K562 (cell line): ENCODE data around the gene CLEC10A. TPM values are rescaled to one million over a fixed set of nuclear protein-coding genes. Genes with fewer than 3 reads are reported as not detected.

Experiments
- ARID3A ChIP-seq: IDR thresholded peaks from 2 replicates; pipeline ENCODE4 v1.6.1; 2012; ENCODE audit warnings: low read depth, low read length, improper control_type of control experiment, borderline replicate concordance
- CTCF ChIP-seq, 3 experiments: IDR thresholded peaks in 2 of 3; conservative IDR thresholded peaks in 1 of 3; 2 replicates each; pipeline ENCODE4 v1.5.1; 2011 to 2012; ENCODE audit warnings: low read length in 3 of 3, mild to moderate bottlenecking in 3 of 3, control low read depth in 2 of 3, improper control_type of control experiment in 1 of 3, inconsistent platforms in 1 of 3, low read depth in 1 of 3, mixed read lengths in 1 of 3, moderate library complexity in 1 of 3; ENCODE audit not compliant: insufficient read depth in 2 of 3
- KAT2B ChIP-seq: IDR thresholded peaks from one replicate; pipeline ENCODE4 v1.6.1; 2012; ENCODE audit warnings: low read depth, mild to moderate bottlenecking, control low read depth, inconsistent platforms, low read length, moderate library complexity
- KLF10 ChIP-seq: fragments of 250-450 bp; sonication (Bioruptor Pico); IDR thresholded peaks from 2 replicates; pipeline ENCODE4 v1.6.1; 2021; ENCODE audit warnings: matching md5 sums
- KLF16 ChIP-seq: IDR thresholded peaks from 2 replicates; pipeline ENCODE4 v1.6.1; 2016; ENCODE audit warnings: antibody characterized with exemption
- MBD1 ChIP-seq: fragments of 250-450 bp; sonication (Bioruptor Pico); IDR thresholded peaks from 2 replicates; pipeline ENCODE4 v1.8.0; 2022; ENCODE audit warnings: inconsistent platforms
- MECOM ChIP-seq: fragments of 250-450 bp; sonication (Bioruptor Pico); IDR thresholded peaks from 2 replicates; pipeline ENCODE4 v1.8.0; 2022; ENCODE audit warnings: inconsistent platforms
- MTA3 ChIP-seq: fragments of 450-650 bp; formaldehyde crosslinking; IDR thresholded peaks from 2 replicates; pipeline ENCODE4 v1.6.1; 2017; ENCODE audit warnings: mild to moderate bottlenecking, borderline replicate concordance
- NFE2 ChIP-seq: IDR thresholded peaks from 2 replicates; pipeline ENCODE4 v1.6.1; 2014; ENCODE audit warnings: antibody characterized with exemption, low read depth
- PHF8 ChIP-seq: fragments of 200-600 bp; sonication (generic); IDR thresholded peaks from 2 replicates; pipeline ENCODE4 v1.6.1; 2012; ENCODE audit warnings: mixed run types, mild to moderate bottlenecking, inconsistent platforms, low read length, moderate library complexity, borderline replicate concordance
- PRDM10 ChIP-seq: fragments of 450-650 bp; IDR thresholded peaks from 2 replicates; pipeline ENCODE4 v1.6.1; 2018; ENCODE audit not compliant: partially characterized antibody
- TSC22D4 ChIP-seq: fragments of 450-650 bp; IDR thresholded peaks from 2 replicates; pipeline ENCODE4 v1.6.1; 2016; ENCODE audit warnings: missing genetic modification characterization, missing biosample characterization, control low read depth
- ZC3H4 ChIP-seq: sonication (generic); formaldehyde crosslinking; IDR thresholded peaks from 2 replicates; pipeline ENCODE4 v1.9.0; 2021; ENCODE audit warnings: missing genetic modification reagents, borderline replicate concordance
- ZKSCAN1 ChIP-seq: fragments of 150-350 bp; IDR thresholded peaks from 2 replicates; pipeline ENCODE4 v1.6.1; 2016; ENCODE audit warnings: low read depth, low read length
- ZNF395 ChIP-seq: fragments of 200-800 bp; sonication (Bioruptor generic); IDR thresholded peaks from 2 replicates; pipeline ENCODE4 v1.6.1; 2017; ENCODE audit warnings: missing genetic modification characterization, missing compliant biosample characterization
- ZNF584 ChIP-seq: fragments of 200-800 bp; sonication (Bioruptor generic); IDR thresholded peaks from 2 replicates; pipeline ENCODE4 v1.6.1; 2016; ENCODE audit warnings: low read depth, mild to moderate bottlenecking, missing genetic modification characterization, missing compliant biosample characterization
- ZNF766 ChIP-seq: fragments of 200-800 bp; sonication (Bioruptor generic); conservative IDR thresholded peaks from 2 replicates; pipeline ENCODE4 v1.6.1; 2016; ENCODE audit warnings: missing genetic modification characterization, missing compliant biosample characterization
- polyA plus RNA-seq, 8 experiments: library from polyadenylated mRNA; depleted of rRNA in 4 of 8; stranded (reverse) in 5 of 8; unstranded in 3 of 8; fragments of >200 nt; fragmentation: Nextera tagmentation in 2 of 8; fragmentation: Illumina TruSeq in 1 of 8; extraction: Ambion mirVana in 2 of 8; extraction: Trizol in 1 of 8; gene quantifications; 2 replicates each; pipeline versions ENCODE4 v1.2.1 to v1.2.3, GENCODE V29; 2011 to 2014; ENCODE audit warnings: inconsistent platforms in 1 of 8, missing spikeins in 1 of 8
- total RNA-seq, 7 experiments: library from RNA; depleted of rRNA in 6 of 7; stranded (reverse); fragments of >200 nt in 6 of 7; fragmentation: Illumina TruSeq in 2 of 7; extraction: Trizol in 2 of 7; gene quantifications; 2 replicates each; pipeline versions ENCODE4 v1.2.1 to v1.2.3, GENCODE V29; 2011 to 2021; ENCODE audit warnings: low replicate concordance in 1 of 7

The CLEC10A gene
- total and polyA plus RNA-seq, 9 of the 15 experiments (the other 6 are each of a cell fraction or from before 2014, with no cell fraction given): 0.04 to 0.11 (median 0.05) TPM; not detected in 6

GRCh38 chr17:7035591-7036368, 44.3 kb downstream of the CLEC10A start, which contains the start of gene SLC16A13 (continued):
- TF ChIP-seq MECOM: no peak
- TF ChIP-seq MTA3: no peak
- peak; percentile 25 for TF ChIP-seq PRDM10
- no peak for TF ChIP-seq MBD1 (CRISPR knock-in tag)
- no peak for TF ChIP-seq KLF10 (CRISPR knock-in tag)
- TF ChIP-seq PHF8: peak; percentile 83; the same call in 1 of the 2 replicates
- no peak for TF ChIP-seq ARID3A
- TF ChIP-seq ZKSCAN1: no peak
- TF ChIP-seq NFE2: no peak
- TF ChIP-seq KLF16: no peak
- TF ChIP-seq ZNF395 (CRISPR knock-in tag): no peak
- TF ChIP-seq ZNF766: no peak
- TF ChIP-seq TSC22D4: no peak
- TF ChIP-seq ZC3H4: no peak
- no peak for TF ChIP-seq CTCF (IDR thresholded peaks at IDR 0.05 in 2 of 3, conservative IDR thresholded peaks at IDR 0.05 in 1 of 3; ENCODE audit: insufficient read depth in 2 of 3, low read depth in 1 of 3, low read length in 3 of 3)
- no peak for TF ChIP-seq KAT2B
- no peak for TF ChIP-seq ZNF584 (CRISPR knock-in tag)
